ENCODE results near the gene CADM2. TPM values are rescaled to one million over a fixed set of nuclear protein-coding genes. Genes with fewer than 3 reads are reported as not detected.

CADM2 gene
- total RNA-seq, 1 donor from 2014 or later = 4.4 TPM

GRCh38 chr3:85535517-85535916 is 576.7 kb downstream of the CADM2 start:
- Mint-ChIP-seq H3K27ac (no peak overlapping the region), H3K4me3 (ENCODE audit: low read depth) (no peak overlapping the region), H3K27me3 (no peaks in the 10 kb centered on the region), H3K4me1 (ENCODE audit: low read depth) (no peaks in the 10 kb centered on the region), H3K36me3 (ENCODE audit: insufficient read depth) (peaks cover 1% of the 10 kb centered on the region), H3K9me3 (ENCODE audit: low read depth) (peaks cover 5% of the 10 kb centered on the region)
- no peak for DNase-seq (ENCODE audit: low spot score, unreplicated experiment)
- no peak for TF ChIP-seq CTCF (IDR thresholded peaks at IDR 0.05; ENCODE audit: unreplicated experiment)

GRCh38 chr3:85539232-85539631 is 580.4 kb downstream of the CADM2 start:
- no peak for DNase-seq (ENCODE audit: low spot score, unreplicated experiment)
- Mint-ChIP-seq H3K27me3 (no peaks in the 10 kb centered on the region), H3K27ac (no peak overlapping the region)

GRCh38 chr3:85554153-85554552 is 595.4 kb downstream of the CADM2 start:
- no peak overlapping the region for H3K27ac Mint-ChIP-seq
- TF ChIP-seq CTCF (IDR thresholded peaks at IDR 0.05; ENCODE audit: unreplicated experiment) = no peak
- DNase-seq (ENCODE audit: low spot score, unreplicated experiment) = no peak
- no peaks in the 10 kb centered on the region for H3K27me3 Mint-ChIP-seq
- no peaks in the 10 kb centered on the region for H3K36me3 Mint-ChIP-seq (ENCODE audit: insufficient read depth)
- no peaks in the 10 kb centered on the region for H3K9me3 Mint-ChIP-seq (ENCODE audit: low read depth)
- H3K4me1 Mint-ChIP-seq (ENCODE audit: low read depth) = no peaks in the 10 kb centered on the region
- no peak overlapping the region for H3K4me3 Mint-ChIP-seq (ENCODE audit: low read depth)

More at GRCh38 chr3:85539232-85539631, 580.4 kb downstream of the CADM2 start:
- Mint-ChIP-seq H3K36me3 (ENCODE audit: insufficient read depth) (no peaks in the 10 kb centered on the region), H3K9me3 (ENCODE audit: low read depth) (peaks cover 4% of the 10 kb centered on the region), H3K4me3 (ENCODE audit: low read depth) (no peak overlapping the region), H3K4me1 (ENCODE audit: low read depth) (no peaks in the 10 kb centered on the region)
- TF ChIP-seq CTCF (IDR thresholded peaks at IDR 0.05; ENCODE audit: unreplicated experiment) = no peak

- H3K27ac Mint-ChIP-seq = no peak overlapping the region
- no peaks in the 10 kb centered on the region for H3K9me3 Mint-ChIP-seq (ENCODE audit: low read depth)
- H3K36me3 Mint-ChIP-seq (ENCODE audit: insufficient read depth) = no peaks in the 10 kb centered on the region
These were observed 601.4 kb downstream of the CADM2 start for GRCh38 chr3:85560088-85560785.

GRCh38 chr3:85567071-85567676 is 608.4 kb downstream of the CADM2 start:
- no peak for DNase-seq (ENCODE audit: low spot score, unreplicated experiment)
- Mint-ChIP-seq H3K27me3 (no peaks in the 10 kb centered on the region), H3K36me3 (ENCODE audit: insufficient read depth) (no peaks in the 10 kb centered on the region), H3K4me3 (ENCODE audit: low read depth) (no peak overlapping the region), H3K4me1 (ENCODE audit: low read depth) (no peaks in the 10 kb centered on the region), H3K9me3 (ENCODE audit: low read depth) (no peaks in the 10 kb centered on the region), H3K27ac (no peak overlapping the region)
- TF ChIP-seq CTCF (IDR thresholded peaks at IDR 0.05; ENCODE audit: unreplicated experiment) = peak; percentile 75

More at GRCh38 chr3:85560088-85560785, 601.4 kb downstream of the CADM2 start:
- no peak for TF ChIP-seq CTCF (IDR thresholded peaks at IDR 0.05; ENCODE audit: unreplicated experiment)
- no peaks in the 10 kb centered on the region for H3K4me1 Mint-ChIP-seq (ENCODE audit: low read depth)
- no peaks in the 10 kb centered on the region for H3K27me3 Mint-ChIP-seq
- H3K4me3 Mint-ChIP-seq (ENCODE audit: low read depth) = no peak overlapping the region
- no peak for DNase-seq (ENCODE audit: low spot score, unreplicated experiment)
